HepG2 (cell line): Measurements from ENCODE around the gene ZNF318. TPM values are rescaled to one million over a fixed set of nuclear protein-coding genes. Genes with fewer than 3 reads are reported as not detected.

ENCODE experiments used
- ATF7-NPFF ChIP-seq: sonication (generic); formaldehyde crosslinking; IDR thresholded peaks from 2 replicates; pipeline ENCODE4 v1.8.1; 2023; ENCODE audit warnings: mild to moderate bottlenecking, low read depth, missing genetic modification reagents, moderate library complexity
- CREM ChIP-seq, 2 experiments: sonication (generic) in 1 of 2; formaldehyde crosslinking in 1 of 2; IDR thresholded peaks; 2 replicates each; pipeline versions ENCODE4 v1.4.0 to v1.6.1; 2016 to 2020; ENCODE audit warnings: antibody characterized with exemption in 1 of 2, mild to moderate bottlenecking in 1 of 2, missing genetic modification reagents in 1 of 2
- GABPB1 ChIP-seq: IDR thresholded peaks from 2 replicates; pipeline ENCODE4 v1.6.1; 2016; ENCODE audit warnings: mild to moderate bottlenecking, missing genetic modification reagents, moderate library complexity, missing compliant biosample characterization
- HOXD1 ChIP-seq: sonication (generic); formaldehyde crosslinking; IDR thresholded peaks from 2 replicates; pipeline ENCODE4 v1.5.0; 2020; ENCODE audit warnings: missing genetic modification reagents
- KDM2A ChIP-seq: sonication (generic); formaldehyde crosslinking; IDR thresholded peaks from 2 replicates; pipeline ENCODE4 v1.4.0; 2020; ENCODE audit warnings: low read depth, missing genetic modification reagents, borderline replicate concordance
- MIXL1 ChIP-seq: IDR thresholded peaks from 2 replicates; pipeline ENCODE4 v1.6.1; 2016
- POLR2AphosphoS2 ChIP-seq: IDR thresholded peaks from 2 replicates; pipeline ENCODE4 v1.6.1; 2011; ENCODE audit warnings: low read depth, low read length, improper control_type of control experiment
- RXRA ChIP-seq: sonication (generic); formaldehyde crosslinking; IDR thresholded peaks from 2 replicates; pipeline ENCODE4 v1.5.1; 2020; ENCODE audit warnings: missing genetic modification reagents
- SIN3A ChIP-seq: IDR thresholded peaks from 2 replicates; pipeline ENCODE4 v1.6.1; 2011; ENCODE audit warnings: low read depth, mild to moderate bottlenecking, control low read depth, low read length, borderline replicate concordance
- SPEN ChIP-seq: sonication (generic); formaldehyde crosslinking; IDR thresholded peaks from 2 replicates; pipeline ENCODE4 v1.5.1; 2020; ENCODE audit warnings: low read depth, mild to moderate bottlenecking, missing genetic modification reagents
- TBP ChIP-seq: sonication (generic); formaldehyde crosslinking; IDR thresholded peaks from 2 replicates; pipeline ENCODE4 v1.5.0; 2020; ENCODE audit warnings: missing genetic modification reagents
- TBX3 ChIP-seq: fragments of 450-650 bp; IDR thresholded peaks from 2 replicates; pipeline ENCODE4 v1.6.1; 2017; ENCODE audit warnings: antibody characterized with exemption, mild to moderate bottlenecking, inconsistent platforms, borderline replicate concordance
- UBTF ChIP-seq: sonication (generic); formaldehyde crosslinking; IDR thresholded peaks from 2 replicates; pipeline ENCODE4 v1.4.0; 2020; ENCODE audit warnings: mild to moderate bottlenecking, missing genetic modification reagents
- ZBTB21 ChIP-seq: sonication (generic); formaldehyde crosslinking; IDR thresholded peaks from 2 replicates; pipeline ENCODE4 v1.4.0; 2020; ENCODE audit warnings: missing genetic modification reagents
- ZFY ChIP-seq: sonication (generic); formaldehyde crosslinking; IDR thresholded peaks from 2 replicates; pipeline ENCODE4 v1.4.0; 2020; ENCODE audit warnings: missing genetic modification reagents
- ZFYVE20 ChIP-seq: sonication (generic); formaldehyde crosslinking; IDR thresholded peaks from 2 replicates; pipeline ENCODE4 v1.8.0; 2023; ENCODE audit warnings: low read depth, mild to moderate bottlenecking, moderate library complexity, missing genetic modification reagents, borderline replicate concordance
- ZKSCAN1 ChIP-seq: fragments of 150-350 bp; IDR thresholded peaks from 2 replicates; pipeline ENCODE4 v1.6.1; 2014; ENCODE audit warnings: low read length
- ZNF430 ChIP-seq: sonication (generic); formaldehyde crosslinking; IDR thresholded peaks from 2 replicates; pipeline ENCODE4 v1.9.0; 2021; ENCODE audit warnings: mild to moderate bottlenecking, missing genetic modification reagents
- ZNF580 ChIP-seq: IDR thresholded peaks from 2 replicates; pipeline ENCODE4 v1.6.1; 2016; ENCODE audit warnings: low read depth, borderline replicate concordance
- polyA plus RNA-seq, 8 experiments: library from polyadenylated mRNA; depleted of rRNA in 3 of 8; stranded (reverse) in 7 of 8; unstranded in 1 of 8; fragments of >200 nt; fragmentation: Illumina TruSeq in 4 of 8; extraction: Trizol in 4 of 8; gene quantifications; 2 replicates each; pipeline versions ENCODE4 v1.2.1 to v1.2.3, GENCODE V29; 2011 to 2016; ENCODE audit warnings: low read depth in 4 of 8, missing spikeins in 1 of 8, mixed read lengths in 1 of 8; ENCODE audit not compliant: insufficient read depth in 1 of 8
- total RNA-seq, 5 experiments: library from RNA; depleted of rRNA; stranded (reverse); fragments of >200 nt; fragmentation: Illumina TruSeq; extraction: Trizol; gene quantifications; 2 replicates each; pipeline ENCODE4 v1.2.3, GENCODE V29; 2016; ENCODE audit warnings: low read depth in 1 of 5
- TF ChIP-seq, protein P1 (sequence below): sonication (generic); formaldehyde crosslinking; IDR thresholded peaks from 2 replicates; pipeline ENCODE4 v1.4.0; 2020; ENCODE audit warnings: missing genetic modification reagents
- TF ChIP-seq, protein P2 (sequence below): sonication (generic); formaldehyde crosslinking; conservative IDR thresholded peaks from 2 replicates; pipeline ENCODE4 v1.8.1; 2023; ENCODE audit warnings: missing genetic modification reagents
- TF ChIP-seq, protein P3 (sequence below): sonication (generic); formaldehyde crosslinking; IDR thresholded peaks from 2 replicates; pipeline ENCODE4 v1.5.0; 2020; ENCODE audit warnings: missing genetic modification reagents
- TF ChIP-seq, protein P4 (sequence below): sonication (generic); formaldehyde crosslinking; IDR thresholded peaks from 2 replicates; pipeline ENCODE4 v1.4.0; 2020; ENCODE audit warnings: mild to moderate bottlenecking, missing genetic modification reagents

ZNF318 gene
- total and polyA plus RNA-seq, 2 of the 13 experiments (the other 11 are each of a cell fraction or from before 2014, with no cell fraction given) = 13.0 to 14.5 TPM

DNA sequence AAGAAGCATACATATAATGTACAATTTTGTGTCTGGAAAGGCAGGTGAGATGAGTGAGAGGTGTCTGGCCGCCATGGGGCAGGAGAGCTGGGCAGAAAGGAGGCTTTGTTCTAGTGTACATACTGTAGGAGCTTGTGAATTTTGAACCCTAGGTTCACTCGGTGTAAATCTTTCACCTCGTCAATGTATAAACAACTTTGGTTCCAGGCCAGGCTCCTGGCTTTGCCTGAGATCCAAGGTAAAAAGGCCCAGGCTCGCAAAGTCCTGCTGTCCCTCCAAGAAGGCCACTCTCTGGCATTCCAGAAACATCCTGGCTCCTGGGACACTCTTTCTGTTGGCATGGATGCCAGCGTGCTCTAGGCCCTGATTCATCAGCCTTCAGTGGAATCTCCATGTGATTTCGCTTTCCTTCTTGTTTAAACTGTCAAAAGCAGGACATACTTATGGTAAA lies 78.5 kb downstream of the ZNF318 start (continued):
- TF ChIP-seq, protein P1, sequence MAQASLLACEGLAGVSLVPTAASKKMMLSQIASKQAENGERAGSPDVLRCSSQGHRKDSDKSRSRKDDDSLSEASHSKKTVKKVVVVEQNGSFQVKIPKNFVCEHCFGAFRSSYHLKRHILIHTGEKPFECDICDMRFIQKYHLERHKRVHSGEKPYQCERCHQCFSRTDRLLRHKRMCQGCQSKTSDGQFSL (CRISPR knock-in tag) = peak; percentile 57; the same call in 1 of the 2 replicates
- no peak for TF ChIP-seq TBP (CRISPR knock-in tag)
- TF ChIP-seq MIXL1 (CRISPR knock-in tag) = peak; percentile 65
- TF ChIP-seq HOXD1 (CRISPR knock-in tag) = peak; percentile 57; the same call in 1 of the 2 replicates
- TF ChIP-seq ZNF430 (CRISPR knock-in tag) = peak; percentile 57; the same call in 1 of the 2 replicates
- TF ChIP-seq ZKSCAN1 = 0 out of 2 replicates have a peak, but pooled peaks have one; percentile 44
- peak; percentile 44; the same call in 1 of the 2 replicates for TF ChIP-seq SPEN
- peak; percentile 79; the same call in 1 of the 2 replicates for TF ChIP-seq TBX3
- TF ChIP-seq, protein P2, sequence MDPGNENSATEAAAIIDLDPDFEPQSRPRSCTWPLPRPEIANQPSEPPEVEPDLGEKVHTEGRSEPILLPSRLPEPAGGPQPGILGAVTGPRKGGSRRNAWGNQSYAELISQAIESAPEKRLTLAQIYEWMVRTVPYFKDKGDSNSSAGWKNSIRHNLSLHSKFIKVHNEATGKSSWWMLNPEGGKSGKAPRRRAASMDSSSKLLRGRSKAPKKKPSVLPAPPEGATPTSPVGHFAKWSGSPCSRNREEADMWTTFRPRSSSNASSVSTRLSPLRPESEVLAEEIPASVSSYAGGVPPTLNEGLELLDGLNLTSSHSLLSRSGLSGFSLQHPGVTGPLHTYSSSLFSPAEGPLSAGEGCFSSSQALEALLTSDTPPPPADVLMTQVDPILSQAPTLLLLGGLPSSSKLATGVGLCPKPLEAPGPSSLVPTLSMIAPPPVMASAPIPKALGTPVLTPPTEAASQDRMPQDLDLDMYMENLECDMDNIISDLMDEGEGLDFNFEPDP (CRISPR knock-in tag) = 0 out of 2 replicates have a peak, but pooled peaks have one; percentile 88
- peak; percentile 56; the same call in 1 of the 2 replicates for TF ChIP-seq KDM2A
- peak; percentile 82; the same call in 1 of the 2 replicates for TF ChIP-seq ZNF580 (CRISPR knock-in tag)
- TF ChIP-seq POLR2AphosphoS2 = no peak
- peak; percentile 44; the same call in 1 of the 2 replicates for TF ChIP-seq UBTF (CRISPR knock-in tag)
- no peak for TF ChIP-seq ZFYVE20 (CRISPR knock-in tag)
- TF ChIP-seq ZFY (CRISPR knock-in tag) = peak; percentile 90
- TF ChIP-seq, protein P3, sequence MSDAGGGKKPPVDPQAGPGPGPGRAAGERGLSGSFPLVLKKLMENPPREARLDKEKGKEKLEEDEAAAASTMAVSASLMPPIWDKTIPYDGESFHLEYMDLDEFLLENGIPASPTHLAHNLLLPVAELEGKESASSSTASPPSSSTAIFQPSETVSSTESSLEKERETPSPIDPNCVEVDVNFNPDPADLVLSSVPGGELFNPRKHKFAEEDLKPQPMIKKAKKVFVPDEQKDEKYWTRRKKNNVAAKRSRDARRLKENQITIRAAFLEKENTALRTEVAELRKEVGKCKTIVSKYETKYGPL = 0 out of 2 replicates have a peak, but pooled peaks have one; percentile 21
- TF ChIP-seq ATF7-NPFF = no peak
- TF ChIP-seq SIN3A = 0 out of 2 replicates have a peak, but pooled peaks have one; percentile 30
- peak; percentile 45; the same call in 1 of the 2 replicates for TF ChIP-seq ZBTB21 (CRISPR knock-in tag)
- 0 out of 2 replicates have a peak, but pooled peaks have one; percentile 23 for TF ChIP-seq GABPB1 (CRISPR knock-in tag)
- TF ChIP-seq CREM (IDR thresholded peaks at IDR 0.05) = peak; percentile 75
- no peak for TF ChIP-seq CREM (CRISPR knock-in tag; IDR thresholded peaks at IDR 0.05)
- TF ChIP-seq, protein P4, sequence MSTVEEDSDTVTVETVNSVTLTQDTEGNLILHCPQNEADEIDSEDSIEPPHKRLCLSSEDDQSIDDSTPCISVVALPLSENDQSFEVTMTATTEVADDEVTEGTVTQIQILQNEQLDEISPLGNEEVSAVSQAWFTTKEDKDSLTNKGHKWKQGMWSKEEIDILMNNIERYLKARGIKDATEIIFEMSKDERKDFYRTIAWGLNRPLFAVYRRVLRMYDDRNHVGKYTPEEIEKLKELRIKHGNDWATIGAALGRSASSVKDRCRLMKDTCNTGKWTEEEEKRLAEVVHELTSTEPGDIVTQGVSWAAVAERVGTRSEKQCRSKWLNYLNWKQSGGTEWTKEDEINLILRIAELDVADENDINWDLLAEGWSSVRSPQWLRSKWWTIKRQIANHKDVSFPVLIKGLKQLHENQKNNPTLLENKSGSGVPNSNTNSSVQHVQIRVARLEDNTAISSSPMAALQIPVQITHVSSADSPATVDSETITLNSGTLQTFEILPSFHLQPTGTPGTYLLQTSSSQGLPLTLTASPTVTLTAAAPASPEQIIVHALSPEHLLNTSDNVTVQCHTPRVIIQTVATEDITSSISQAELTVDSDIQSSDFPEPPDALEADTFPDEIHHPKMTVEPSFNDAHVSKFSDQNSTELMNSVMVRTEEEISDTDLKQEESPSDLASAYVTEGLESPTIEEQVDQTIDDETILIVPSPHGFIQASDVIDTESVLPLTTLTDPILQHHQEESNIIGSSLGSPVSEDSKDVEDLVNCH = no peak
- peak; percentile 77 for TF ChIP-seq RXRA (CRISPR knock-in tag)
